ENCODE data around the gene ANXA9. TPM values are rescaled to one million over a fixed set of nuclear protein-coding genes. Genes with fewer than 3 reads are reported as not detected.

ANXA9 gene
- total RNA-seq, 1 donor, result 0.09 TPM

DNA sequence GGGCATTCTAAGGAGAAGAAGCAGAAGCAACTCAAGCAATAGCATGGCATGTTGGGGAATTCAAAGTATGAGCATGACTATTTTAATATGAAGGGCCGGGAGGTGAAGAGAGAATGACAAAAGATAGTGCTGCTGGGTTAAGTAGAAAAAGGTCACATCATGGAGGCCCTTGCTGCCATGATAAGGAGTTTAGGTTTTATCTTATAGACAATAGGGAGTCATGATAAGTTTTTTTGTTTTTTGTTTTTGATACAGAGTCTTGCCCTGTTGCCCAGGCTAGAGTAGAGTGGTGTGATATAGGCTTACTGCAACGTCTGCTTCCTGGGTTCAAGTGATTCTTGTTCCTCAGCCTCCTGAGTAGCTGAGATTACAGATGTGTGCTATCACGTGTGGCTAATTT is 57.4 kb downstream of the ANXA9 start:
- no peak for DNase-seq (ENCODE audit: low read depth)
- no peak overlapping the region for H3K4me3 ChIP-seq (ENCODE audit: low read depth, low read length)
- TF ChIP-seq, protein P1, sequence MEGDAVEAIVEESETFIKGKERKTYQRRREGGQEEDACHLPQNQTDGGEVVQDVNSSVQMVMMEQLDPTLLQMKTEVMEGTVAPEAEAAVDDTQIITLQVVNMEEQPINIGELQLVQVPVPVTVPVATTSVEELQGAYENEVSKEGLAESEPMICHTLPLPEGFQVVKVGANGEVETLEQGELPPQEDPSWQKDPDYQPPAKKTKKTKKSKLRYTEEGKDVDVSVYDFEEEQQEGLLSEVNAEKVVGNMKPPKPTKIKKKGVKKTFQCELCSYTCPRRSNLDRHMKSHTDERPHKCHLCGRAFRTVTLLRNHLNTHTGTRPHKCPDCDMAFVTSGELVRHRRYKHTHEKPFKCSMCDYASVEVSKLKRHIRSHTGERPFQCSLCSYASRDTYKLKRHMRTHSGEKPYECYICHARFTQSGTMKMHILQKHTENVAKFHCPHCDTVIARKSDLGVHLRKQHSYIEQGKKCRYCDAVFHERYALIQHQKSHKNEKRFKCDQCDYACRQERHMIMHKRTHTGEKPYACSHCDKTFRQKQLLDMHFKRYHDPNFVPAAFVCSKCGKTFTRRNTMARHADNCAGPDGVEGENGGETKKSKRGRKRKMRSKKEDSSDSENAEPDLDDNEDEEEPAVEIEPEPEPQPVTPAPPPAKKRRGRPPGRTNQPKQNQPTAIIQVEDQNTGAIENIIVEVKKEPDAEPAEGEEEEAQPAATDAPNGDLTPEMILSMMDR (IDR thresholded peaks at IDR 0.05; ENCODE audit: insufficient read depth, low read length), result no peak

DNA sequence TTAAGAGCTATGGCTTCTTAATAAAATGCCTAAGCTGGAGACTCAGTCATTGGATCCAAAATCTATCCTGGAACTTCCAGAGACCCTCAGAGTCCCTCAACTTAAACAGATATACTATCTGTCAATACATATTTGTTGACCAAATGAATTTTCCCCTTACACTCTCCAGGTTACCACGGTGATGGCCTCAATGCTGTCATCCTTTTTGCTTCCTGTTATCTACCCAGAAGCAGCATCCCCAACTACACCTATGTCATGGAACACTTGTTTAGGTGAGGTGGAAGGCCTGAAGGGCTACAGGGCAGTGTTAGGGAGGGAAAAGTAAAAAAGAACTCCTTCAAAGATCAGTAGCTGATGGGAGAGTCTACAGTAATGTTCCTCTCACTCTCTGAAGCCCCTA is 61.1 kb downstream of the ANXA9 start:
- H3K4me3 ChIP-seq (ENCODE audit: low read depth, low read length), result no peak overlapping the region
- TF ChIP-seq, protein P1 (IDR thresholded peaks at IDR 0.05; ENCODE audit: insufficient read depth, low read length), result no peak
- DNase-seq (ENCODE audit: low read depth), result no peak

Small RNAs within 50 kb of the gene (small RNA-seq; reads per million reads assigned to genes)
- gene RNU6-884P, result 1.6 reads per million, percentile 58 among the genes with 10 or more reads in this experiment

Other genes starting within 250 kb of the ANXA9 start
- 2.3 and 31.6 TPM in 2 replicates for gene CTSS, start 216.5 kb upstream of the ANXA9 start, total RNA-seq (ENCODE audit: low replicate concordance)
- gene CTSK, start 174.0 kb upstream of the ANXA9 start, total RNA-seq (ENCODE audit: low replicate concordance), result 547 and 1,513 TPM in 2 replicates
- gene ARNT, start 105.7 kb upstream of the ANXA9 start, total RNA-seq (ENCODE audit: low replicate concordance), result 50.7 and 161 TPM in 2 replicates
- gene CTXND2, start 95.2 kb upstream of the ANXA9 start, total RNA-seq (ENCODE audit: low replicate concordance), result not detected in 2 replicates
- 30.7 and 43.0 TPM in 2 replicates for gene SETDB1, start 55.9 kb upstream of the ANXA9 start, total RNA-seq (ENCODE audit: low replicate concordance)
- 26.1 and 138 TPM in 2 replicates for gene CERS2, start 7.5 kb upstream of the ANXA9 start, total RNA-seq (ENCODE audit: low replicate concordance)
- 10.9 and 16.4 TPM in 2 replicates for gene MINDY1, start 24.6 kb downstream of the ANXA9 start, total RNA-seq (ENCODE audit: low replicate concordance)
- 3.4 and 10.8 TPM in 2 replicates for gene PRUNE1, start 26.2 kb downstream of the ANXA9 start, total RNA-seq (ENCODE audit: low replicate concordance)
- gene BNIPL, start 54.3 kb downstream of the ANXA9 start, total RNA-seq (ENCODE audit: low replicate concordance), result 0.18 and 0.33 TPM in 2 replicates
- gene C1orf56, start 65.5 kb downstream of the ANXA9 start, total RNA-seq (ENCODE audit: low replicate concordance), result 0.82 and 3.3 TPM in 2 replicates
- 33.8 and 42.3 TPM in 2 replicates for gene CDC42SE1, start 77.3 kb downstream of the ANXA9 start, total RNA-seq (ENCODE audit: low replicate concordance)
- gene MLLT11, start 78.1 kb downstream of the ANXA9 start, total RNA-seq (ENCODE audit: low replicate concordance), result 2.0 and 6.1 TPM in 2 replicates
- 5.2 and 14.6 TPM in 2 replicates for gene GABPB2, start 88.5 kb downstream of the ANXA9 start, total RNA-seq (ENCODE audit: low replicate concordance)
- gene SEMA6C, start 164.3 kb downstream of the ANXA9 start, total RNA-seq (ENCODE audit: low replicate concordance), result 1.6 and 2.9 TPM in 2 replicates
- gene TNFAIP8L2, start 174.4 kb downstream of the ANXA9 start, total RNA-seq (ENCODE audit: low replicate concordance), result not detected in 2 replicates
- gene LYSMD1, start 183.6 kb downstream of the ANXA9 start, total RNA-seq (ENCODE audit: low replicate concordance), result 7.5 and 12.5 TPM in 2 replicates
- gene SCNM1, start 183.9 kb downstream of the ANXA9 start, total RNA-seq (ENCODE audit: low replicate concordance), result 38.0 and 48.4 TPM in 2 replicates
- 0.54 TPM in 1 of 2 replicates, not detected in the other for gene TMOD4, start 193.7 kb downstream of the ANXA9 start, total RNA-seq (ENCODE audit: low replicate concordance)
- gene VPS72, start 207.9 kb downstream of the ANXA9 start, total RNA-seq (ENCODE audit: low replicate concordance), result 9.2 and 42.8 TPM in 2 replicates
- gene PIP5K1A, start 216.3 kb downstream of the ANXA9 start, total RNA-seq (ENCODE audit: low replicate concordance), result 56.4 and 86.4 TPM in 2 replicates